GM18498 (cell line): Measurements from ENCODE around the gene POLA1.

Experiments used
- ATAC-seq: cut with Tn5 transposase; IDR thresholded peaks from one replicate; pipeline ENCODE4 v1.9.1; 2021; ENCODE audit warnings: mild to moderate bottlenecking, moderate library complexity; ENCODE audit not compliant: unreplicated experiment

The POLA1 gene

DNA sequence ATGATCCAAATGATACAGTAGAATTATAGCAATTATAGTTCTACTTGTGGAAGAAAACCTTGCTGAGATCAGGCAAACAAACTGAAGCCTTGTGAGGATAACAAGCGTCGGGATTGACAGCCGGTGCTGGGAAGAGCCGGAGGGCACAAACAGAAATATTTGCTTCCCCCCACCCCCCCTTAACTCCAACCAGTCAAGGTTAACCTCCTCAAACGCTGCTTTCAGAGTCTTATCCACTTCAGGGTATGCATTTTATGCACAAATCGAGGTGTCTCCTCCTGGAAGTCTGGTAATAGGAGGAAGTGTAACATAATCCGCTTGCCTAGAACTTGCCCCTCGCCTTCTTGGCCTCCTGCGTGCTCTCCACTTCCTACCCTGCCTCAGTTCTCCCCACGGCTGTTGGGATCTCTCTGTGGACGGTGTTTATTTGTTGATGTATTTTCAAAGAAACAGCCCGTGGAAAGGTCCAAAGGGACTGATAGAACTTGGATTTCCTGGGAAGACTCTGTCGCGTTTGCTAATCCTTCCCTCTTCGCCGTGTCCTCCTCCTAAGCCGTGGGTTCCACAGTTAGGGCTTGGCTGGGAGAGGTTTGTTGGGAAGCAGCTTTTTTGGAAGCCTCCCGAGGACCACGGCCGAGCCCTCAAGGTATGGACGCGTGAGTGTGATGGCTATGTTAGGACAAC lies 326.1 kb downstream of the POLA1 start:
- no peak for ATAC-seq

- peak; percentile 18 for ATAC-seq
Measured at GRCh38 chrX:25020391-25020904, 326.7 kb downstream of the POLA1 start.

DNA sequence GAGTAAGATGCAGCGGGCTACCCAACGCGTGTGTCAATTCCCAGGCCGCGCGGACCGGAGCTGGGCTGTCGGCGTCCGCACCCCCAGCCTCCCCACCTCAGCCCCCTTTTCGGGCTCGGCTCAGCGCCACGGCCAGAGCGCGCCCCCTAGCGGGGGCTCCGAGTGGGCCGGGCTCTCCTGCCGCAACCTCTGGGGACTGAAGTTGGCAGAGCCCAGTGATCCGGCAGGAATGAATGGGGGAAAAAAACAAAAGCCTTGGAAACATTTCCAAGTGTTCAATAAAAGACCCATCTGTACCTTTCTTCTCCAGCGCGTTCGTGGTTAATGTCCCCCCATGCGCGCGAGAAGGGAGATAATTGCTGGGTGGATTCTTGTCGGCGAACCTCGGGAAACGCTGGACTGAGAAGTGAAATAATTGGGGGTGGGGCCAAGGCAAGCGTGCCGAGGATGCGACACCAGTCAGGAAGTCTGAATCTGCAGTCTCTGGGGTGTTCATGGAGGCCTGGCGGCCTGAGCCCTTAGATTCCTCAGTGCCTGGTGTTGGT lies 327.3 kb downstream of the POLA1 start:
- peak; percentile 67 for ATAC-seq

DNA sequence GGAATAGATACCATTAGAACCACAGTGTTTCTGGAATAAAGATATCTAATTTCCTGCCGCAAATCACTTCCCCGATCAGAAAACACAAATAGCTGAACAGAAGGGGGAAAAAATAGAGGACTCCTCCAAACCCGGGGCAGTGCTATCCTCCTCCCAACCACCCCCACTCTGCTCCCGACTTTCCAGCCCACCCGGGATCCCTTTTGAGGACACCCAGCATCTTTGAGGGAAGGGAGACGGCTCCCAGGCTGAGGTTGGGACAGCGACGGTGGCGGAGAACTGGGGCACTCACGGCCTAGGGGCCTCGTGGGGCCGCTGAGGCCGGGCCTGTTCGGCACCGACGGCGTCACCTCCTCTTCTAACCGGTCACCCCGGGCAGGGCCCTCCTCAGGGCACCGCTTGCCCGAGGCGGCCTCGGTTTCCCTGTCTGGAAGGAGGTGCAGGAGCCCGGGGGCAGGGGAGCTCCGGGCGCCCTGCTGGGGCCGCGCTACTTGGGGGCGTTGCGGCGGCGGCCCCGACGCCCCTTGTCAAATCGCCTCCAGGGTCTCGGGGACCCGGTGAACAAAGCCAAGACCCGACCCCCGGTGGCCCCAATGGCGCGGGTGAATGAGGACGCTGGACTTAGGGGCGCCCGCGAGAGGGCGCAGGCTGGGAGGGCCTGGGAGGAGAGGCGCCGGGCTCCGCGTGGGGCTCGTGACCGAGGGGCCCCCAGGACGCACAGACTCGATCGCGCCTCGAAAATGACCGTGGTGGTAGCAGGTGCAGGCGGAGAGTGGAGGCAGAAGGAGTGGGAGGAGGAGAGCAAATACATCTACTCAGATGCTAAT lies 329.0 kb downstream of the POLA1 start:
- no peak for ATAC-seq

GRCh38 chrX:25023908-25024307 lies 330.2 kb downstream of the POLA1 start:
- no peak for ATAC-seq

- no peak for ATAC-seq
Measured at GRCh38 chrX:25025615-25026014, 331.9 kb downstream of the POLA1 start.

DNA sequence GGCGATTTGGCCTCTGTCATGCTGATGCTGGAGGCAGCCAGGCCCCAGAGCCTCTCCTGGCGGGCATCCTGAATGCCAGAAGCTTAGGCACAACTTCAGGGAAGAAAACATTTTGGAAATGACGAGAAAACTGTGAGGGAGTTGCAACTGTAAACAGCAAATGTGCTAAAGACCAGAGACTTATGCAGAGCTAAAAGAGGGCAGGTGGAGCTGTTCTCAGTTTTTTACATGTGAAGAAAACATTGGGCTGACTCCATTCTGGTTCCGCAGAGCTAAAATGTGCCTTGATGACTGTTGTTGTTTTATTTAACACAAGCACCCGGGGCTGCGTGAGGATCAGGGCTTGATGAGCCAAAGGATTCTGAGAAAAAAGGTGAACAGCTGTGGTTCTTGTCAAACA lies 332.9 kb downstream of the POLA1 start:
- ATAC-seq: no peak

DNA sequence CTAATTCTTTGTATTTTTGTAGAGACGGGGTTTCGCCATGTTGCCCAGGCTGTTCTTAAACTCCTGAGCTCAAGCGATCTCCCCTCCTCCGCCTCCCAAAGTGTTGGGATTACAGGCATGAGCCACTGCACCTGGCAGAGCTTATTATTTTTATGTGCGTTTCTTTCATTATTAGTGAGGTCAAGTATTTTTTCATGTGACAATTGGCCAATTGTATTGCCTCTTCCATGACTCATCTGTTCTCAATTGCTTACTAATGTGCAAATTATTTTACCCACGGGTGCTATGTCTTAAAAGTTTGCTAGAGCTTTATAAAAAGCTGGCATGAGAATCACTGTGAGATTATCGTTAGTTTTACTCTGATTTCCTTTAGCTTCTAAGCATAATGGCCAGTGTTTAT lies 335.0 kb downstream of the POLA1 start:
- no peak for ATAC-seq

- ATAC-seq: no peak
Measured at GRCh38 chrX:25029288-25029825, 335.6 kb downstream of the POLA1 start.

GRCh38 chrX:25034889-25035288 lies 341.2 kb downstream of the POLA1 start:
- no peak for ATAC-seq

DNA sequence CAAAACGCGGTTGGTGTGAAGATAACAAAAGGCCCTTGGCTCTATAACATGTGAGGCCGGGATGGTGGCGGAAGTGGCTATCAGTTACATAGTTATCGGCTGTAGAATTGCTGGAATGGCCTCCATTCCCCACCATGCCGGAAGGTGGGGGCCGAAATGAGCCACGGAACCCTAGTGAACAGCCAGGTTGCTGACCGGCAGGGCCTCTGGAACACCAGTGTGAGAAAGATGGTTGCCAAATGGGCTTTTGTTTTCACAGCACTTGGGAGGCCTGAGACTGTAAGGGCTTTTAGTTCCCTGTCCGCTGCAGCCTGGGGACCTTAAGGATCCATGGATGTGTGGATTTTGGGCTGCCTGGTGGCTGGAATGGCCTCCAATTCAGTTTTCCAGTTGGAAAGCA lies 345.3 kb downstream of the POLA1 start:
- ATAC-seq: no peak

DNA sequence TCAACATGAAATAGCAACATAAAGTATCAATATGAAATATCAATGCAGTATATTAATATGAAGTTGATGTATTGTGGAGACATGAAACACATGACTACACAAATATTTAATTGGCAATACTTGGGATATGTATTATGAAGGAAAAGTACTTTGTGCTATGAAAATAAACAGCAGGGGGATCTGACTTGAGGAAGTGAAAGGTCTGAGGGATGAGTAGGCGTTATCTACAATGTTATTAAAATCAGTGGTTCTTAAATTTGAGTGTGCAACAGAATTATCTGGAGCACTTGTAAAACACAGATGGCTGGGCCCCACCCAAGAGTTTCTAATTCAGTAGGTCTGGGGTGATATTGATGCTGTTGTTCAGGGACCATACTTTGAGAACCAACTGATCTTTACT lies 349.5 kb downstream of the POLA1 start:
- no peak for ATAC-seq
